ENCODE results near the gene TAL1.

DNA sequence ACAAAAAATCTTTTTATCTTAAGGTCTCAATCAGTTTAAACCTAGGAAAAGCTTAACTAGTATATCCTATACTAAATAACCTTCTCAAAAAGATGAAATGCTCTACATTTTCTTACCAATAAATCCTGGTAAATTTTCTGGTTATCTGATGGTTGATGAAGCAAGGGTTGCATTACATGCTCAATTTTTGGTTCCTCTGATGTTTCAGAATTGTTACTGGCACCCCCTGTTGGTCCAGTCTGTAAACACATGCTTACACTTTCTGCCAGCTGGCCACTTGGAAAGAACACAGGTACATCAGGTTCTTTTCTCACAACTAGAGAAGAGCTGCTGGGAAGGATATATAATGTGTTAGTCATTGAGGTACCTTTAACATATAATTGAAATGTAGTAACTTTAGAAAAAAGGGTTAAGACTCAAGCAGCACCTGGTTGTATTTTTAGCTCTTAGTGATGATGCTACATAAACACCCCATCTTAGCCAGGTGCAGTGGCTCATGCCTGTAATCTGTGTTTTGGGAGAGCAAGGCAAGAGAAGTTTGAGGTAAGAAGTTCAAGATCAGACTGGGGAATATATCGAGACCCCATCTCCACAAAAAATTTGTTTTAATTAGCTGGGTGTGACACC, 30.9 kb upstream of the TAL1 start:
- TF ChIP-seq, protein P1, sequence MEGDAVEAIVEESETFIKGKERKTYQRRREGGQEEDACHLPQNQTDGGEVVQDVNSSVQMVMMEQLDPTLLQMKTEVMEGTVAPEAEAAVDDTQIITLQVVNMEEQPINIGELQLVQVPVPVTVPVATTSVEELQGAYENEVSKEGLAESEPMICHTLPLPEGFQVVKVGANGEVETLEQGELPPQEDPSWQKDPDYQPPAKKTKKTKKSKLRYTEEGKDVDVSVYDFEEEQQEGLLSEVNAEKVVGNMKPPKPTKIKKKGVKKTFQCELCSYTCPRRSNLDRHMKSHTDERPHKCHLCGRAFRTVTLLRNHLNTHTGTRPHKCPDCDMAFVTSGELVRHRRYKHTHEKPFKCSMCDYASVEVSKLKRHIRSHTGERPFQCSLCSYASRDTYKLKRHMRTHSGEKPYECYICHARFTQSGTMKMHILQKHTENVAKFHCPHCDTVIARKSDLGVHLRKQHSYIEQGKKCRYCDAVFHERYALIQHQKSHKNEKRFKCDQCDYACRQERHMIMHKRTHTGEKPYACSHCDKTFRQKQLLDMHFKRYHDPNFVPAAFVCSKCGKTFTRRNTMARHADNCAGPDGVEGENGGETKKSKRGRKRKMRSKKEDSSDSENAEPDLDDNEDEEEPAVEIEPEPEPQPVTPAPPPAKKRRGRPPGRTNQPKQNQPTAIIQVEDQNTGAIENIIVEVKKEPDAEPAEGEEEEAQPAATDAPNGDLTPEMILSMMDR (IDR thresholded peaks at IDR 0.05; ENCODE audit: control extremely low read depth in 1 of 3, insufficient read depth in 1 of 3, low read depth in 1 of 3, low read length in 3 of 3) = peak in 2 of 3 experiments; percentile 80 to 82; a peak in 3 of 4 replicates
- TF ChIP-seq, protein P2, sequence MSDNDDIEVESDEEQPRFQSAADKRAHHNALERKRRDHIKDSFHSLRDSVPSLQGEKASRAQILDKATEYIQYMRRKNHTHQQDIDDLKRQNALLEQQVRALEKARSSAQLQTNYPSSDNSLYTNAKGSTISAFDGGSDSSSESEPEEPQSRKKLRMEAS (IDR thresholded peaks at IDR 0.05) = no peak
- TF ChIP-seq NRF1 (IDR thresholded peaks at IDR 0.05; ENCODE audit: low read depth, low read length) (no peak), GABPA (IDR thresholded peaks at IDR 0.05; ENCODE audit: borderline replicate concordance, insufficient read depth, low read length) (no peak), EP300 (IDR thresholded peaks at IDR 0.05; ENCODE audit: borderline replicate concordance in 1 of 2, low read depth in 2 of 2, low read length in 2 of 2) (no peak), POLR2AphosphoS5 (IDR thresholded peaks at IDR 0.05; ENCODE audit: low read depth, low read length) (no peak)

Data from H1 (cell line).